ENCODE results near the gene TRPM5. TPM values are rescaled to one million over a fixed set of nuclear protein-coding genes. Genes with fewer than 3 reads are reported as not detected.

The TRPM5 gene
- total RNA-seq, 4 donors from 2014 or later = not detected

GRCh38 chr11:2426826-2427521, 17.3 kb downstream of the TRPM5 start:
- Histone ChIP-seq H3K4me3 (no peak overlapping the region), H3K36me3 (no peaks in the 10 kb centered on the region), H3K27ac (replicated peaks in 1 of 4) (no peak overlapping the region), H3K27me3 (peaks cover 0 to 33% (median 0%) of the 10 kb centered on the region in 4 donors), H3K4me1 (no peaks in the 10 kb centered on the region), H3K9me3 (no peaks in the 10 kb centered on the region)
- no peak for TF ChIP-seq CTCF (IDR thresholded peaks at IDR 0.05)
- TF ChIP-seq EP300 (IDR thresholded peaks at IDR 0.05) = no peak
- no peak for TF ChIP-seq POLR2A (IDR thresholded peaks at IDR 0.05; ENCODE audit: low read depth)
- TF ChIP-seq POLR2AphosphoS5 (IDR thresholded peaks at IDR 0.05) = no peak
- DNase-seq (ENCODE audit: extremely low spot score) = no peak
- intact Hi-C loops (cut with DNase I) = loop anchor here (5.0 kb wide), 1 partner anchor 460 kb away; the partner anchor contains the start of gene CDKN1C
- WGBS = 95% methylated on average over 14 of the region's 14 CpGs

GRCh38 chr11:2426221-2426620, 18.1 kb downstream of the TRPM5 start:
- no peaks in the 10 kb centered on the region for H3K4me1 ChIP-seq
- no peaks in the 10 kb centered on the region for H3K9me3 ChIP-seq
- intact Hi-C loops (cut with DNase I) = loop anchor here (5.0 kb wide), 1 partner anchor 461 kb away; the partner anchor contains the start of gene CDKN1C
- WGBS = 85% methylated on average over 9 of the region's 13 CpGs
- peaks cover 0 to 39% (median 0%) of the 10 kb centered on the region in 4 donors for H3K27me3 ChIP-seq
- no peak for TF ChIP-seq CTCF (IDR thresholded peaks at IDR 0.05)
- TF ChIP-seq POLR2A (IDR thresholded peaks at IDR 0.05; ENCODE audit: low read depth) = no peak
- no peak for TF ChIP-seq POLR2AphosphoS5 (IDR thresholded peaks at IDR 0.05)
- TF ChIP-seq EP300 (IDR thresholded peaks at IDR 0.05) = no peak
- no peak for DNase-seq (ENCODE audit: extremely low spot score)
- H3K4me3 ChIP-seq = no peak overlapping the region
- H3K36me3 ChIP-seq = no peaks in the 10 kb centered on the region
- no peak overlapping the region for H3K27ac ChIP-seq (replicated peaks in 1 of 4)

- TF ChIP-seq POLR2A (IDR thresholded peaks at IDR 0.05; ENCODE audit: low read depth) = no peak
- peaks cover 2 to 7% (median 6%) of the 10 kb centered on the region in 4 donors for H3K4me1 ChIP-seq
- H3K4me3 ChIP-seq = no peak overlapping the region
- no peak for DNase-seq (ENCODE audit: extremely low spot score)
- no peak overlapping the region for H3K27ac ChIP-seq (replicated peaks in 1 of 4)
- no peaks in the 10 kb centered on the region for H3K36me3 ChIP-seq
- peaks cover 0 to 44% (median 0%) of the 10 kb centered on the region in 4 donors for H3K27me3 ChIP-seq
- 76% methylated on average over 8 of the region's 8 CpGs for WGBS
- intact Hi-C loops (cut with DNase I) = loop anchor here (5.0 kb wide), 1 partner anchor 462 kb away; the partner anchor contains the start of gene CDKN1C
- no peaks in the 10 kb centered on the region for H3K9me3 ChIP-seq
Measured at GRCh38 chr11:2425506-2425905, 18.8 kb downstream of the TRPM5 start.

- no peaks in the 10 kb centered on the region for H3K36me3 ChIP-seq
- intact Hi-C loops (cut with DNase I) = loop anchor here (5.0 kb wide), 1 partner anchor 462 kb away; the partner anchor contains the start of gene CDKN1C
- WGBS = 94% methylated on average over 11 of the region's 28 CpGs
Measured at GRCh38 chr11:2424811-2425495, 19.4 kb downstream of the TRPM5 start.

GRCh38 chr11:2423157-2424025, 20.9 kb downstream of the TRPM5 start:
- Histone ChIP-seq H3K4me1 (peaks cover 5 to 19% (median 15%) of the 10 kb centered on the region in 4 donors), H3K27me3 (peaks cover 0 to 44% (median 0%) of the 10 kb centered on the region in 4 donors), H3K36me3 (no peaks in the 10 kb centered on the region), H3K4me3 (no peak overlapping the region), H3K9me3 (no peaks in the 10 kb centered on the region), H3K27ac (replicated peaks in 1 of 4) (no peak overlapping the region)
- no peak for TF ChIP-seq EP300 (IDR thresholded peaks at IDR 0.05)
- no peak for TF ChIP-seq CTCF (IDR thresholded peaks at IDR 0.05)
- TF ChIP-seq POLR2AphosphoS5 (IDR thresholded peaks at IDR 0.05) = no peak
- no peak for TF ChIP-seq POLR2A (IDR thresholded peaks at IDR 0.05; ENCODE audit: low read depth)
- WGBS = 80% methylated on average over 18 of the region's 26 CpGs
- intact Hi-C loops (cut with DNase I) = no loop called here
- DNase-seq (ENCODE audit: extremely low spot score) = no peak

More at GRCh38 chr11:2424811-2425495, 19.4 kb downstream of the TRPM5 start:
- H3K27ac ChIP-seq (replicated peaks in 1 of 4) = no peak overlapping the region
- H3K9me3 ChIP-seq = no peaks in the 10 kb centered on the region
- H3K27me3 ChIP-seq = peaks cover 0 to 44% (median 0%) of the 10 kb centered on the region in 4 donors
- peaks cover 5 to 13% (median 11%) of the 10 kb centered on the region in 4 donors for H3K4me1 ChIP-seq
- DNase-seq (ENCODE audit: extremely low spot score) = no peak
- no peak overlapping the region for H3K4me3 ChIP-seq
- TF ChIP-seq POLR2A (IDR thresholded peaks at IDR 0.05; ENCODE audit: low read depth) (no peak), EP300 (IDR thresholded peaks at IDR 0.05) (no peak)

Data from esophagus muscularis mucosa (tissue), 4 donors.